ENCODE measurements around the gene QRICH1. TPM values are rescaled to one million over a fixed set of nuclear protein-coding genes. Genes with fewer than 3 reads are reported as not detected.

Gene QRICH1
- total RNA-seq, 4 donors from 2014 or later: 66.2 to 171 (median 81.8) TPM

DNA sequence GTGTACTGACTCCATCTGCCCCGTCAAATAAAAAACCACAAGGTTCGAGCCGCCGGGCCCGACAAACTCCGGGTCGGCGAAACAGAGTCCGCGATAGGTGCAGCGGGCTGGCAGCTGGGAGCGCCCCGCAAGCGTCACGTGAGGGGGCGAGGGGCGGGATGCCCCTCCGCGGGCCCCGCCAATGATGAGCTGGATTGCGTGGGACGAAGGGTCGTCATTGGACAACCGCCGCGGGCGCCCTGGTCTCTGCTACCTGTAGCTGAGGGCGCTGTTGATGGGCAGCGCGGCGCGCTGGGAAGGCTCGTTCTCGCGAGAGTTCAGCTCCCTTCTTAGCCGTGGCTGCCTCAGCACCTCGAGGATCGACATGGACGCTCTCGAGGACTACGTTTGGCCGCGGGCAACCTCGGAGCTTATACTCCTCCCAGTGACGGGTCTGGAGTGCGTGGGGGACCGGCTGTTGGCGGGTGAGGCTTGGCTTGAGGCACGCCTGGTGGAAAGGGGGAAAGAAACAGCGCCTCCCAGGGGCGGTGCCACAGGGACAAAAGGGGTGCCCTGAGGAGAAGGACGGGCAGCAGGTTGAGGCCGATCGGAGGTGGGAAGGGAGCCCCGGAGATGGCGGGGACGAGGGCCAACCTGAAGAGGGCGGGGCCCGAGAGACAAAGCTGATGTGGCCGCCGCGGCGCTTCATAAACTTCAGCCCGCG lies 86.7 kb downstream of the QRICH1 start, which contains the start of gene WDR6:
Gene WDR6 (plus strand): TSS at position 324 of the 703 bp plus-strand sequence. CDS start 41 bp downstream, at position 365.
- TF ChIP-seq, protein P1, sequence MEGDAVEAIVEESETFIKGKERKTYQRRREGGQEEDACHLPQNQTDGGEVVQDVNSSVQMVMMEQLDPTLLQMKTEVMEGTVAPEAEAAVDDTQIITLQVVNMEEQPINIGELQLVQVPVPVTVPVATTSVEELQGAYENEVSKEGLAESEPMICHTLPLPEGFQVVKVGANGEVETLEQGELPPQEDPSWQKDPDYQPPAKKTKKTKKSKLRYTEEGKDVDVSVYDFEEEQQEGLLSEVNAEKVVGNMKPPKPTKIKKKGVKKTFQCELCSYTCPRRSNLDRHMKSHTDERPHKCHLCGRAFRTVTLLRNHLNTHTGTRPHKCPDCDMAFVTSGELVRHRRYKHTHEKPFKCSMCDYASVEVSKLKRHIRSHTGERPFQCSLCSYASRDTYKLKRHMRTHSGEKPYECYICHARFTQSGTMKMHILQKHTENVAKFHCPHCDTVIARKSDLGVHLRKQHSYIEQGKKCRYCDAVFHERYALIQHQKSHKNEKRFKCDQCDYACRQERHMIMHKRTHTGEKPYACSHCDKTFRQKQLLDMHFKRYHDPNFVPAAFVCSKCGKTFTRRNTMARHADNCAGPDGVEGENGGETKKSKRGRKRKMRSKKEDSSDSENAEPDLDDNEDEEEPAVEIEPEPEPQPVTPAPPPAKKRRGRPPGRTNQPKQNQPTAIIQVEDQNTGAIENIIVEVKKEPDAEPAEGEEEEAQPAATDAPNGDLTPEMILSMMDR (IDR thresholded peaks at IDR 0.05): peak in 3 of 4 experiments; percentile 41 to 66 (median 49)
- TF ChIP-seq POLR2AphosphoS5 (IDR thresholded peaks at IDR 0.05) (peak; percentile 88), EP300 (IDR thresholded peaks at IDR 0.05) (no peak), POLR2A (IDR thresholded peaks at IDR 0.05) (peak; percentile 70 to 73)
- Histone ChIP-seq H3K4me3 (peak within 1 kb of the TSS; percentile 56 to 90), H3K27me3 (no peaks in the 10 kb centered on the region), H3K36me3 (peaks cover 0 to 35% of the 10 kb centered on the region in 2 donors), H3K4me1 (peaks cover 0 to 59% (median 9%) of the 10 kb centered on the region in 3 donors), H3K27ac (peak within 1 kb of the TSS; percentile 84 to 98 (median 91)), H3K9me3 (no peaks in the 10 kb centered on the region)
- WGBS, 2 donors (ENCODE audit: low coverage in 1 of 2): 0% methylated on average over 2 to 5 of the region's 65 CpGs
- ATAC-seq: peak; percentile 96

GRCh38 chr3:49006408-49007067 lies 87.3 kb downstream of the QRICH1 start:
- WGBS, 2 donors (ENCODE audit: low coverage in 1 of 2): 0% methylated on average over 2 of the region's 32 CpGs; no CpG with 5 or more reads in 1 of the 2 donors

DNA sequence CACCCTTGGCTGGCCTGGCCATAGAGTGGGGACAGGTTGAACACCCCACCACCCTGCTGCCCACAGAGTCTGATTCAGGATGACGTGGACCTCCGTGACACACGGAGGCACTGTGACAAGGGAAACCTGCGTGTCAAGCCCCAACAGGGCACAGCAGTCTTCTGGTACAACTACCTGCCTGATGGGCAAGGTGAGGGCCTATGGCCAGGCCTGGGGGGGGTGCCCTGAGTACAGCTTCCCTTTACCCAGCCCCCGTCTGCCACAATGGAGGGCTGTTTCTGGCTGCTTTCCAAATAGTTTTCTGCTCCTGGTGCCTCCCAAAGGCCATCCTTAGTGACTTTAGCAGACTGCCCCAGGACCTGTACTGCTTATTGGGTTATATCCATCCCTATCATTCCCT lies 87.9 kb downstream of the QRICH1 start:
- Histone ChIP-seq H3K27me3 (no peaks in the 10 kb centered on the region), H3K27ac (peak overlapping the region in 3 of 4 donors; percentile 85 to 98 (median 97)), H3K9me3 (no peaks in the 10 kb centered on the region), H3K4me3 (peak overlapping the region in 1 of 2 donors; percentile 90), H3K36me3 (peaks cover 0 to 31% of the 10 kb centered on the region in 2 donors), H3K4me1 (peaks cover 0 to 47% (median 9%) of the 10 kb centered on the region in 3 donors)
- TF ChIP-seq EP300 (IDR thresholded peaks at IDR 0.05) (no peak), POLR2AphosphoS5 (IDR thresholded peaks at IDR 0.05) (no peak), POLR2A (IDR thresholded peaks at IDR 0.05) (no peak)
- TF ChIP-seq, protein P1 (IDR thresholded peaks at IDR 0.05): no peak
- WGBS, 2 donors (ENCODE audit: low coverage in 1 of 2): 100% methylated on average over 1 of the region's 5 CpGs; no CpG with 5 or more reads in 1 of the 2 donors
- ATAC-seq: no peak

More at GRCh38 chr3:49006408-49007067, 87.3 kb downstream of the QRICH1 start:
- peaks cover 0 to 35% of the 10 kb centered on the region in 2 donors for H3K36me3 ChIP-seq
- H3K4me3 ChIP-seq: peak overlapping the region; percentile 56 to 90
- H3K9me3 ChIP-seq: no peaks in the 10 kb centered on the region
- peaks cover 0 to 52% (median 9%) of the 10 kb centered on the region in 3 donors for H3K4me1 ChIP-seq
- ATAC-seq: peak; percentile 1
- no peak for TF ChIP-seq POLR2A (IDR thresholded peaks at IDR 0.05)
- TF ChIP-seq, protein P1 (IDR thresholded peaks at IDR 0.05): no peak
- TF ChIP-seq EP300 (IDR thresholded peaks at IDR 0.05): no peak
- peak; percentile 3 for TF ChIP-seq POLR2AphosphoS5 (IDR thresholded peaks at IDR 0.05)
- H3K27me3 ChIP-seq: no peaks in the 10 kb centered on the region
- peak overlapping the region; percentile 84 to 98 (median 91) for H3K27ac ChIP-seq

DNA sequence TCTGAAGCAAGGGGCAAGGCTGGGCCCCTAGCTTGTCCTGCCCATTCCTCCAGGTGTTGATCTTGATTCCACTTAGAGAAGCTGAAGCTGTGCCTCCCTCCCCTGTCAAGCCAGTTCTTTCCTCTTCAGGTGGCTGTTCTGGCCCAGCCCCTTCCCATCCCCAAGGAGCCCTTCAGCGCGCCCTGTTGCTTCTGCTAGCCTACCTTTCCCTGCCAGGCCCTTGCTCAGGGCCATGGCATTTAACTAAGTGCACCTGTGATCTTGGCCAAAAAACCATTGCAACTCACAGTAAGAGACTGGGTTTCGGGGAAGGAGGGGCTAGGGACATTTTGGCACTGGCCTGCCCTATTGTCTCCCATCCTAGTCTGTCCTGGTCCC lies 88.6 kb downstream of the QRICH1 start:
- Histone ChIP-seq H3K4me3 (no peak overlapping the region), H3K36me3 (peaks cover 0 to 30% of the 10 kb centered on the region in 2 donors), H3K9me3 (no peaks in the 10 kb centered on the region), H3K4me1 (peaks cover 0 to 41% (median 9%) of the 10 kb centered on the region in 3 donors), H3K27ac (no peak overlapping the region), H3K27me3 (no peaks in the 10 kb centered on the region)
- WGBS, 2 donors (ENCODE audit: low coverage in 1 of 2): 100% methylated on average over 2 of the region's 3 CpGs; no CpG with 5 or more reads in 1 of the 2 donors
- TF ChIP-seq POLR2A (IDR thresholded peaks at IDR 0.05): no peak
- TF ChIP-seq, protein P1 (IDR thresholded peaks at IDR 0.05): no peak
- TF ChIP-seq EP300 (IDR thresholded peaks at IDR 0.05): no peak
- TF ChIP-seq POLR2AphosphoS5 (IDR thresholded peaks at IDR 0.05): no peak
- ATAC-seq: no peak

Data from gastroesophageal sphincter (tissue), 4 donors.